ENCODE data around the gene PPP2R2B.

- TF ChIP-seq POLR2A (IDR thresholded peaks at IDR 0.05; ENCODE audit: extremely low read depth, insufficient read length) (no peak), CTCF (IDR thresholded peaks at IDR 0.05; ENCODE audit: low read depth, low read length) (no peak)
Measured at GRCh38 chr5:146699138-146699537, 179.4 kb downstream of the PPP2R2B start.
